Non-pigmented ciliary epithelial cell (primary cell): ENCODE results near the gene IGSF21.
"Not testable (repeated sequence)": the region's sequence is repeated elsewhere in the genome, so short reads cannot be mapped to it uniquely, and the experiment has no call there.

Experiments used
- DNase-seq: peaks from one replicate; pipeline ENCODE4 v3.0.0-alpha.2; 2010; ENCODE audit warnings: low read depth

Gene IGSF21

DNA sequence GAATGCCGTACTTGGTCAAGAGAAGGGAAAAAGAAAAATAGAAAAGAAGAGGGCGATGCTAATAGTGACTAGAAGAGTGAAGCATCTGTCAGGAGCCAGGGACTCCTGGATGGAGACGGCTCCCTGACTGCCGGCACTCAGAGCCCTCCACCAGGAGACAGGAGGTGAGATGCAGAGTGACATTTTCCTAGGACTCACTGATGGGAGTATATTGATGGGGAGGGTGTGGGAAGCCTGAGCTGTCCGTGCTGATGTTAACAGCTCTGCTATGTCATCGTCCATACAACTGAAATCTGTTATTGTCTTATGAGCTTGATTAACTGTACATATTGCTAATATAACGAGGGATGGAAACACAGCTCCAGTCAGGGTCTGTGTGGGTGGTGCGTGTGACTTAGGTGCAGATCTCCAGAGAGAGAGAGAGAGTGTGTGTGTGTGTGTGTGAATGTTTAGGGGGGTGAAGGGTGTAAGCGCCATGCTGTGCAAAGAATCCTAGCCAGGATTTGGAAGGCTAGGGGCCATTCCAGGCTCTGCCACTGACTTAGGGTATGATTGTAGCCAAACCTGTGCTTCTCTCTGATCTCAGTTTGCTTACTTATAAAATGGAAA lies 250.1 kb downstream of the IGSF21 start:
- no peak for DNase-seq

DNA sequence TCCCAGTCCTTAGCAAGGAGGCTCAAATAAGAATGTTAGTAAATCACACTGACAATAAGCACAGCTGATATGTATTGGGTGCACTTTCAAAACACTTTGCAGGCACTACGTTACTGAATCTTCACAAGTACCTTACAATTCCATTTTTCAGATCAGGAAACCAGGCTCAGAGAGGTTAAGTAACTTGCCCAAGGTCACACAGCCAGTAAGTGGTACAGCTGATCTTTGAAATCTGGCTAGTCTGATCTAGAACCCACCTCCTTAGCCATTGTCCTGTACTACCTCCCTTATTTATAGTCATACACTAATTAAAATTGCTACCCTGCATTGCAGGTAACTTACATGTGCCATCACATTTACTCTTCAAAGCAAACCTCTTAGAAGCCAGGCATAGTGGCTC lies 251.0 kb downstream of the IGSF21 start:
- DNase-seq = no peak

DNA sequence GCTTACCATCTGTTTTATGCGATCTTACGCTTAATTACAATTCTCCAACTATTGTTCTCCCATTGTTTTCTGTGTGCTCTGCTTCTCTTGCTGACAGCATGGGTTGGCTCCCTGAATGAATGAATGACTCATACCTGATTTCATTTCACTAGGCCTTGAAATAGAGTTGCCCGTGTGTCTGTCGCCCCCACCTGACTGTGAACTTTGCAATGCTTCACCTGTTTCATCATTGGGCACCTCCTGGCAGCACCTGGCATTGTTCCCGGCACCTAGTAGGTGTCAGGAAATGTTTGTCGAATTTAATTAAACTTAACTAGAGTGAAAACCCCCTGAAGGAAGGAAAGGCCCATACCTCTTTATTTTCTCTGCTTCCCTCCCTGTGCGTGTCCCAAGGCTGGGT lies 252.7 kb downstream of the IGSF21 start:
- DNase-seq = no peak

DNA sequence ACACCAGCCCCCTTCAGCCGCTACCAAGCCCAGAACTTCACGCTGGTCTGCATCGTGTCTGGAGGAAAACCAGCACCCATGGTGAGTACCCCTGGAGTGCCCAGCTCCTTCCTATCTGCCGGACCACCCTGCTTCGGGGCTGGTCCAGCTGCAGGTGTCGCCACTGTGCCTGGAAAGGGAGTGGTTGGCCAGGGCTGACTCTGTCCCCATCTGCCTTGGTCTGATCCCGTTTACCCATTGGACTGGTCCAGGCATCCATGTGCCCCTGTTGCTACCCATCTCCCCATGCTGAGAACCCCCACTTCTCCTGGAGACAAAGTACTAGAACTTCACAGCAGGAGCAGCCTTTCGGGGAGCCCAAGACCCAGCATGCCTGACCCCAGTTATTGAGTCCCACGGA lies 254.6 kb downstream of the IGSF21 start:
- no peak for DNase-seq

DNA sequence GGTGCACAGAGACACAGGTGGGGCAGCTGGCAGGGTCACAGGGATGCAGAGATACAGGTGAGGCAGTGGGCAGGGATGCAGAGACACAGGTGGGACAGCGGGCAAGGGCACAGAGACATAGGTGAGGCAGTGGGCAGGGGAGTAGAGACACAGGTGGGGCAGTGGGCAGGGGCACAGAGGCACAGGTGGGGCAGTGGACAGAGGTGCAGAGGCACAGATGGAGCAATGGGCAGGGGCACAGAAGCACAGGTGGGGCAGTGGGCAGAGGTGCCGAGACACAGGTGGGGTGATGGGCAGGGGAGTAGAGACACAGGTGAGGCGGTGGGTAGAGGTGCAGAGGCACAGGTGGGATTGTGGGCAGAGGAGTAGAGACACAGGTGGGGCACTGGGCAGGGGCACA lies 255.8 kb downstream of the IGSF21 start:
- DNase-seq = no peak

DNA sequence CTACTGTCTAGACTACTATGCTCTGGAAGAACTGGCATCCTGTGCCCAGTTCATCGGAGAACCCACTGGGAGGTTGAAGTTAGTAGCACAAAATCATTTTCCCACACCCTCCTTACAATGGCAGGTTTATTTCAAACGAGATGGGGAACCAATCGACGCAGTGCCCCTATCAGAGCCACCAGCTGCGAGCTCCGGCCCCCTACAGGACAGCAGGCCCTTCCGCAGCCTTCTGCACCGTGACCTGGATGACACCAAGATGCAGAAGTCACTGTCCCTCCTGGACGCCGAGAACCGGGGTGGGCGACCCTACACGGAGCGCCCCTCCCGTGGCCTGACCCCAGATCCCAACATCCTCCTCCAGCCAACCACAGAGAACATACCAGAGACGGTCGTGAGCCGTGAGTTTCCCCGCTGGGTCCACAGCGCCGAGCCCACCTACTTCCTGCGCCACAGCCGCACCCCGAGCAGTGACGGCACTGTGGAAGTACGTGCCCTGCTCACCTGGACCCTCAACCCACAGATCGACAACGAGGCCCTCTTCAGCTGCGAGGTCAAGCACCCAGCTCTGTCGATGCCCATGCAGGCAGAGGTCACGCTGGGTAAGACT lies 257.6 kb downstream of the IGSF21 start:
- DNase-seq = no peak

DNA sequence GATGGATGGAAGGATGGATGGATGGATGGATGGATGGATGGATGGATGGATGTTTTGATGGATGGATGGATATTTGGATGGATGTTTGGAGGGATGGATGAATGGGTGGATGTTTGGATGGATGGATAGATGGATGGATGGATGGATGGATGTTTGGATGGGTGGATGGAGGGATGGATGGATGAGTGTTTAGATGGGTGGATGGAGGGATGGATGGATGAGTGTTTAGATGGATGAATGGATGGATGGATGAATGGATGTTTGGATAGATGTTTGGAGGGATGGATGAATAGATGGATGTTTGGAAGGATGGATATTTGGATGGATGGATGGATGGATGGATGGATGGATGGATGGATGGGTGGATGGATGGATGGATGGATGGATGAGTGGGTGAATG lies 264.9 kb downstream of the IGSF21 start:
- DNase-seq = not testable (repeated sequence)

DNA sequence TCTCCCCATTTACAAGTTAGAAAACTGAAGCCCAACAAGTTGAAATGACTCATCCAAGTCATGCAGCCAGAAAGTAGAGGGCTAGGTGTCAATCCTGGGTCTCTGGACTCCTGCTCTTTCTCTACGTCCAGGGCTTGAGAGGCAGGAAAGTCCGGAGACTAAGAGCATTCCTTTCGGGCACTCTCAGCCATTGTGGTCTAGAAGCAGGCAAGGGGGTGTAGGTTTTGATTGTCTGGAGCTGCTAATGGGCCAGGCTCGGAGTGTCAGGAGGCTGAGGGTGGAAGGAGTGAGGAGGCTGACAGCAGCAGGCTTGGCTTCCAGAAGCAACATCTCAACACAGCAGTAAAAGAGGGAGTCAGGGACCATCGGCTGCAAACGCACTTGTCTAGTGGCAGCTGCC lies 265.6 kb downstream of the IGSF21 start:
- DNase-seq = no peak

DNA sequence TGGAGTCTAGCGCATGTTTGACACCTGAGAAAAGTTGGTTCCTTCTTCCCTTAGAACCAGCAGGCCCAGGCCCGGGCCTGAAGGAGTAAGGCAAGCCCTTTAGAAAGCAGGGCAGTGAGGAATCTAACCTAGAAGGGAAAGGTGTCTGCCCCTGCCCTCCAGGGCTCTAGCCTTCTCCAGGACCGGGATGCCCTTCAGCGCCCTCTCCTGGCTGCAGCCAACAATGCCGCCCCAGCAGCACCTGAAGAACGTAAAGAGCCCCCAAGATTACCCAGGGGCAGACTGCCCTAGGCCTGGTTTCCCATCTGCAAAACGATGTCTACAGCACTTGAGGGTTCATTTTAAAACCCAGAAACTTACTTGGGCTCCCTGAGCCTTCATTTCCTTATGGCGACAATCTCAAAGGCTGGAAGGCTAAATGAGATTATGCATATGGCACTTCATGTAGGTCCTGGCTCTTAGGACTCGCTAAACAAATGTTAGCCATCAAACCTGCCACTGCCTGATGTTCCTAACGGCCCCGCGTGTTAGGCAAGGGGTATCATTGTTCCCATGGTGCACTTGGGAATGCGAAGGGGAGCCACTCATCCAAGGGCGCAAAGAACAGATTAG lies 266.4 kb downstream of the IGSF21 start:
- no peak for DNase-seq

DNA sequence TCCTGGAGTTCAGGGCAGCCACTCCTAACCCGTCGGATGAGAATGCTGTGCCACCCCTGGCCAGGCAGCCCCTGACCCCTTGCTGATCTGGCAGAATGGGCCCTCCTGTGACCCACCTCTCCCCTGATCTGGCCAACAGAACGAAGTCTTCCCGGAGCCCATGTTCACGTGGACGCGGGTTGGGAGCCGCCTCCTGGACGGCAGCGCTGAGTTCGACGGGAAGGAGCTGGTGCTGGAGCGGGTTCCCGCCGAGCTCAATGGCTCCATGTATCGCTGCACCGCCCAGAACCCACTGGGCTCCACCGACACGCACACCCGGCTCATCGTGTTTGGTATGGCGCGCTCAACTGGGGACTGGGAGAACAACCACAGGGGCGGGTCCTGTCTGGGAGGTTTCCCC lies 269.1 kb downstream of the IGSF21 start:
- no peak for DNase-seq

DNA sequence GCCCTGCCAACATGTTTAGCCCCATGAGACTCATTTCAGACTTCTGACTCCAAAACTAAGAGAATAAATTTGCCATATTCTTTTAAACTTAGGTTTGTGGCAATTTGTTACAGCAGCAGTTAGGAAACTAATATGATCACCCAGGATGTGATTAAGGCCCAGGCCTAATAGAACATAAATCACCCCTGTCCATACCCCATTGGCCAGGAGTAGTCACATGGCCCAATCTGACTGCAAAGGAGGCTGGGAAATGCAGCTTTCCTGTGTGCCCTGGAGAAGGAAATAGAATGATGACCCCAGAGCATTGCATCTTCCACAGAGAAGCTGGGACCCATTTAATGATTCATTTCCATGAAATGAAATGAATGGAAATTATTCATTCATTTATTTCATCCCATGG lies 272.7 kb downstream of the IGSF21 start:
- no peak for DNase-seq

DNA sequence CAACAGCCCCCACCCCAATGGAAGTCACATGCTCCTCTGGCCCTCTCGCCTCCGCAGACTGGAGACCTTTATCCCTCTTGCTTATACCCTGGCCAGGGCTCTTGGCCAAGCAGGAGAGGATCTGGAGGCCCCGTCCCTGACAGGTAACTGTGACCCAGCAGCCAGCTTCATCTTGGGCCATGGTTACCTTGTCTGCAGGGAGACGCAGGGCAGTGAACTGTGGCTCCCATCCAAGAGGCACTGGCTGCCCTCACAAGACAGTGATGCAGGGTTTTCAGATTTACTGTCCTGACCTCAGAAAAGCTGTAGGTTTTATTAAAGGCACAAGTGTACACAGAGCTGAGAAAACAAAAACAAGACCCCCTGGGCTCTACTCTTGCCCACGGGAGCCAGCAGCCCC lies 276.5 kb downstream of the IGSF21 start:
- no peak for DNase-seq

DNA sequence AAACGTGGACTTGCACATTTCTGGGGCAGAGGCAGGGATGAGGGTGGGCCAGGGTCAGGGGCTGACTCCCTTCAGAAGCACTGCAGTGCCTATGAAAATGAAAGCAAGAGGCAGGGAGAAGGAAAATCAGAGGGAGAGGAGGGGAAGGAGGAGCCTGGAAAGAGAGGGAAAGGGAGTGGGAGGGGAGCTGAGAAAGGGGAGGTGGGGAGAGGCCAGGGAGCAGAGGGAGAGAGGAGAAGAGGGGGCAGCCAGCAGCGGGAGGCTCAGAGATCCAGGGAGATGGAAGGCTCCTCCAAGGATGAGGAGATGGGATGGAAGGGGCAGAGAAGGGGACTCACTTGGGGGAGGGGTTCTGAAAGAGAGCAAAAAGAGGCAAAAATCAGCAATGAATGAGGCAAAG lies 276.9 kb downstream of the IGSF21 start:
- DNase-seq = no peak

DNA sequence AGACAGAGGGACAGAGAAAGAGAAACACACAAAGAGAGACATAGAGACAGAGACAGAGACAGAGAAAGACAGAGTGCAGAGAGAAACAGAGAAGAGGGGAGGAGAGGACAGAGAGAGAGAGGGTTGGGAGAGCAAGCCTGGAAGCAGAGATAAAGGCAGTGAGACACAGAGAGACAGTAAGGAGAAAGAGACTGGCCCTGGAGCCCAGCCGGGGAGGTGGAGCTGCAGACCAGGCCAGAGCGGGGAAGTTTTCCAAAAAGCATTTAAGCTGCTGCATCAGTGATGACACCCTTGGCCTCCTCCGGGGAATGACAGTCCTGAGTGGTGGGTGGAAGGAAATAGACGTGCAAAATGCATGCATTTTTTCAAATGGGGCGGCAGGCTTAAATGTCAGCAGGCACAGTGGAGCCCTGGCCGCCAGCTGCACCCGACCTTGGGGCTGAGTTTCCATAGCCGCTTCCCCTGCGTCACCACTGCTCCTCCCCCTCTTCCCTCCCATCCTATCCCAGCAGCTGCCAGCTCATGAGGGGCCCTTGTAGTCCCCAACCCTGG lies 277.7 kb downstream of the IGSF21 start:
- DNase-seq = no peak

DNA sequence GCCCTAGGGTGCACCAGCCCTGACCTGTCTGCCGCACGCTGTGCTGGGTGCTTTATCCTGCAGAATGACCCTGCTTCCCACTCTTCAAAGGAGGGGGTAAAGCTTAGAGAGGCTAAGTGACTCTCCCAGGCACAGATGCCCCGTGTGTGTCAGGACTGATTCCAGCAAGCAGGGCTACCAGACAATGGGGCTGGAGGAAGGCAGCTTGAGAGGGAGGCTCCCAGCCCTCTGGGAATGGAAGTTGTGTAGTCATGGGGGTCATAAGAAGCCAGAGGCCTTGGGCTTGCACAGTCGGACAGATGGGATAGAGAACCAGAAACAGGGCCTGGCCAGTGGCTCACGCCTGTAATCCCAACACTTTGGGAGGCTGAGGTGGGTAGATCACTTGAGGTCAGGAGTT lies 279.0 kb downstream of the IGSF21 start:
- DNase-seq = no peak

DNA sequence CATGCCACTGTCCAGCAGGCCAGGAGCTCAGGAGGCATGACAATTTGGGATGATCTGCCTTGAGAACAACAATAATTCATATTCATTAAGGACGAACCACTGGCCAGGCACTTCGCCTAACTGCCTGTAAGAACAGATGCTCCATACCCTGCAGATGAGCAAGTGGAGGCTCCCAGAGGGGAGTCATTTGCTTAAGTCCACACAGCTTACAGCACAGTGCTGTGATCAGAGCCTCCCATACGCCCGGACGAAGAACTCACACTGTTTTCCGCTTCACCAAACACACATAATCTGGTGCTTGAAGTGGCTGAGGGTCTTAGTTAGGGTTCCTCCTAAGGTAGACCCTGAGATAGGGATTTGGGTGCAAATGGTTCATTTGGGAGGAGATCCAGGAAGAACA lies 279.7 kb downstream of the IGSF21 start:
- DNase-seq = no peak

DNA sequence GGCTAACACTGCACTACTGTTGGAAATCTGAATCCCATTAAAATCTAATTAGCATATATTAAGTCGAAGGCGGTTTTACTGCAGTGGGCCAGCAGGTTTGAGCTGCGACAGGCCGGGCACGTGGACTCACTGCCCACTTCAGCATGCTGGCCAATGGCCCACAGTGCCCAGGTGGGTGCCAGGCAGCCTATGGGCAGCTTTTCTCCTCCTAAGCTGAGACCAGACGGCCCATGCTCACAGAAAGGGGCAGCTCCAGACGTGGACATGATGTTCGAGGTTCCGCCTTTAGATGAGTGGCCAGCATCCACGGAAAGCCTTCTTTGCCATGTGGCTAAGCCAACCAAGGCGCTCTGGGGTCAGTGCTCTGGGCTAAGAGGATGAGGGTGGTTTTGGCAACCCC lies 283.4 kb downstream of the IGSF21 start:
- no peak for DNase-seq

DNA sequence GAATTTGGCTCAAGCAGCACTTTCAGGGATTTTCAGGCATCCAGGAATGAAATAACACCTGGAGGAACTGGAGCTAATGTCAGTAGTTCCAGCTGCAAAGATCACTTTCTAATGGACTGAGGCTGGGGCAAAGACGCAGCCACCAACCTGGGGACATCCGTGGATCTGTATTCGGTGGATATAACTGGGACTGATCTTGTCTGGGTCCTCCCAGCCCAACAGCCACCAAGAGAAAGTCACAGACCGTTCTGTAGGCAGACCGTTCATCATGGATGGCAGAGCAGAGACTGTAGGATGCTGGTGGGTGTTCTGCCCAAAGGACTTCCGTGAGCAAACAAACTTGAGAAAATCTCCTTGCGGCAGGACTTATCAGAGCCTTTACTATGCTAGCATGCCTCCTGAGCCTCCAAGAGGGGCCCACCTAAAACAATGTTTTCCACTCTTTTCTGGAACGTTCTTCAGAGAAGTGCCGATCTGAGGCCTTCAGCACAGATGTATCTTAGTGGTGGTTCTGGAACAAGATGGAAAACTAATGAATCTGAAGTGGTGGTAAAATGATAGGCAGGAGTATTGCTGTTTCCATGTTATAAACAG lies 287.1 kb downstream of the IGSF21 start:
- no peak for DNase-seq

DNA sequence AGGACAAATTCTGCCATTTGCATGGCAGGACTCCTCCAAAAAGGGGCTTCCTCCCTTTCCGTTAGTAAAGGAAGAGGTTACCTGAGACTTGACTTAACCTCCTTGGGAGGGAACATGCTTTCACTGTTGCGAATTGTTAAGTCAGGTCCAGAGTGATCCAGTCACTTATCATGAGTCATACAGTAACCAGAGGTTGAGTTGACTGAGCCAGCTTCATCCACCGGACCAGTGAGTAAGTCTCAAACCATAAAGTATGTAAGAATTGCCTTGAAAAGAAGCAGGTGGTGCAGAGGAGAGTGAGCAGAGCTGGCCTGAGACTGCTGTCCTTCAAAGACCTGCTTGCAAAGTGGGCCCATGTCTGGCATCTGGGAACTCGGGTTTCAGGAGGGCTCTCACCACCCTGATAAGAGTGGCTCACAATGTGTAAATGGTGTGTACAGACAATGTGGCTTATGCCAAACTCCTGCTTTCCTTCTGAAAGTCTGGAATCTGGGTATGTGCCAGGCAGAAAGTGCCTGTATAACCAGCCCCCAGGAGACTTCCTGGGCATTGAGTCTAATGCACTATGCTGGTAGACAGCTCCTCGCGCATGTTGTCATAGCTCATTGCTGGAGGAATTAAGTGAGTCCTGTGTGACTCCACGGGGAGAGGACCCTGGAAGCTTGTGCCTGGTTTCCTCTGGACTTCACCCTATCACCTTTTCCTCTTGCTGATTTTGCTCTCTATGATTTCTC lies 288.8 kb downstream of the IGSF21 start:
- no peak for DNase-seq

DNA sequence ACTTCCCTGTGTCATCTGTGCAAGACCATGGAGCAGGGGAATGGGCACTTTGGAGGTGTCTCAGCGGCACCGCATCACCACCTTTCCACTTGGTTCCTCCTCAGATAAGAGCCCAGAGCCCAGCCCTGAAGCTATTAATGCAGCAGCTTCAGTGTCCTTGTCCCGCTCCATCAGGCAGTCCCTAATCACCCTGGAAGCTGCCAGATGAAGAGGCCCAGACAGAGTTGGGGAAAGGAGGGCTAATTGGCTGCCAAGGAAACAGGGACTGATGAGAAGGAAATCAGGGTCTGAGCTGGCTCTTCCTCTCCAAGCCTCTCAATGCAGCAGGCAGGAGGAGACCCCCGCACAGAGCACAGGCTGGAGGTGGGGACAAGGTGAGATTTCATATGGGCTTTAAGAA lies 290.0 kb downstream of the IGSF21 start:
- DNase-seq = no peak

DNA sequence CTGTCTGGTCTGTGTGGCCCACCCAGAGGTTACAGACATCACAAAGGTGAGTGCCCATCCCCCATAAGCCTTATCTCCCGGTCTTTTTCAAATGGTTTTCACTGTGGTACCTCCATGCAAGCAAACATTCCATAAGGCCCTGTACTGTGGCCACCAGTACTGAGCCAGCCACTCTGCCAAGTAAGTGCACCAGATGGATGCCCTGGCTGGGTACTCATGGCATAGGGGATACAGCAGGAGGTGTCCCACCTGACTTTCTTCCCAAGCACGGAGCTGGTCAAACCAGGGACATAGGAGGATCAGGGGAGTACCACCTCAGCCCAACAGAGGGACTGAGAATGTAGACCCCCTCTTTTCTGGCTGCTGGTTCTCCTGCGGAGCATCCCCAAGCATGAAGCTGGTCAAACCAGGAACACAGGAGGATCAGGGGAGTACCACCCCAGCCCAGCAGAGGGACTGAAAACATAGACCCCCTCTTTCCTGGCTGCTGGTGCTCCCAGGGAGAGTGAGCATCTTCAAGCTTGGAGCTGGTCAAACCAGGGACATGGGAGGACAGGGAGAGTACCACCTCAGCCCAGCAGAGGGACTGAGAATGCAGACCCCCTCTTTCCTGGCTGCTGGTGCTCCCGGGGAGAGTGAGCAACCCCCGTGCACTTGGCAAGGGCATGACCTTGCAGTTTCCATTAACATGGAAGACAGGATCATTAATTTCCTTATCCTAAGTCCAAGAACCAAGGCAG lies 291.4 kb downstream of the IGSF21 start:
- no peak for DNase-seq
